Lower leg skin (tissue), 4 donors: Measurements from ENCODE around the gene CSF3. TPM values are rescaled to one million over a fixed set of nuclear protein-coding genes. Genes with fewer than 3 reads are reported as not detected.

Source experiments
- DNase-seq, 2 donors: peaks; one replicate each; pipeline ENCODE4 v3.0.0-alpha.2; 2019; ENCODE audit warnings: low spot score in 2 of 2
- H3K4me3 ChIP-seq: fragments of 200-600 bp; sonication (generic); 2 replicates; pipeline ENCODE4 v1.5.1; 2017; ENCODE audit warnings: mild to moderate bottlenecking, low read depth; ENCODE audit not compliant: poor library complexity, severe bottlenecking
- CTCF ChIP-seq, 3 donors: fragments of 450-650 bp; IDR thresholded peaks; one replicate each; pipeline ENCODE4 v1.5.1; 2016; ENCODE audit warnings: antibody characterized with exemption in 3 of 3, mild to moderate bottlenecking in 3 of 3, moderate library complexity in 2 of 3
- POLR2A ChIP-seq, 2 donors: fragments of 450-650 bp; IDR thresholded peaks; one replicate each; pipeline ENCODE4 v1.6.1; 2016 to 2017; ENCODE audit warnings: antibody characterized with exemption in 2 of 2, mild to moderate bottlenecking in 1 of 2, moderate library complexity in 1 of 2
- WGBS, 2 donors: methylation state at CpG; one replicate each; pipeline ENCODE4 v1.1.5; 2018; 5-methylcytosine and 5-hydroxymethylcytosine counted together
- intact Hi-C: fragments of 100-400 bp; cut with DNase I; formaldehyde crosslinking; loops from one replicate; pipeline ENCODE4 v1.15.0; 2023; ENCODE audit warnings: low total_unique reads
- total RNA-seq, 4 donors: library from RNA; depleted of rRNA; stranded (reverse); fragments of >200 nt; gene quantifications; one replicate each; pipeline ENCODE4 v1.1.0, GENCODE V29; 2016

The CSF3 gene
- total RNA-seq, 4 donors from 2014 or later = 0.21 to 0.45 TPM; not detected in 2

- no peak overlapping the region for H3K4me3 ChIP-seq
- TF ChIP-seq POLR2A (IDR thresholded peaks at IDR 0.05) (no peak), CTCF (IDR thresholded peaks at IDR 0.05) (no peak)
- no peak for DNase-seq
- 93 to 94% methylated on average over 11 of the region's 11 CpGs for WGBS, 2 donors
- intact Hi-C loops = no loop called here
Observed at GRCh38 chr17:39994448-39994847, 20.8 kb upstream of the CSF3 start.

GRCh38 chr17:39995438-39995837, 19.8 kb upstream of the CSF3 start:
- 58 to 59% methylated on average over 6 of the region's 6 CpGs for WGBS, 2 donors
- H3K4me3 ChIP-seq = no peak overlapping the region
- peak in 1 of 2 donors; percentile 49 for DNase-seq
- TF ChIP-seq CTCF (IDR thresholded peaks at IDR 0.05) (no peak), POLR2A (IDR thresholded peaks at IDR 0.05) (no peak)
- intact Hi-C loops = no loop called here

- intact Hi-C loops = no loop called here
- no peak for DNase-seq
- no peak overlapping the region for H3K4me3 ChIP-seq
- WGBS, 2 donors = 71 to 78% methylated on average over 6 to 8 of the region's 8 CpGs
- TF ChIP-seq POLR2A (IDR thresholded peaks at IDR 0.05) (no peak), CTCF (IDR thresholded peaks at IDR 0.05) (no peak)
Observed at GRCh38 chr17:39996162-39996561, 19.1 kb upstream of the CSF3 start.

GRCh38 chr17:39996800-39997199, 18.4 kb upstream of the CSF3 start:
- WGBS, 2 donors = 40 to 50% methylated on average over 6 of the region's 6 CpGs
- intact Hi-C loops = no loop called here
- TF ChIP-seq CTCF (IDR thresholded peaks at IDR 0.05) (no peak), POLR2A (IDR thresholded peaks at IDR 0.05) (no peak)
- DNase-seq = peak in 1 of 2 donors; percentile 43
- H3K4me3 ChIP-seq = no peak overlapping the region

GRCh38 chr17:39997543-39997942, 17.7 kb upstream of the CSF3 start:
- no peak overlapping the region for H3K4me3 ChIP-seq
- intact Hi-C loops = no loop called here
- WGBS, 2 donors = 65 to 69% methylated on average over 3 to 4 of the region's 4 CpGs
- DNase-seq = no peak
- no peak for TF ChIP-seq POLR2A (IDR thresholded peaks at IDR 0.05)
- no peak for TF ChIP-seq CTCF (IDR thresholded peaks at IDR 0.05)

GRCh38 chr17:39999067-39999466, 16.2 kb upstream of the CSF3 start:
- TF ChIP-seq CTCF (IDR thresholded peaks at IDR 0.05) (no peak), POLR2A (IDR thresholded peaks at IDR 0.05) (no peak)
- intact Hi-C loops = no loop called here
- DNase-seq = no peak
- whole genome bisulfite sequencing, 2 donors = 77 to 78% methylated on average over 4 of the region's 4 CpGs
- H3K4me3 ChIP-seq = no peak overlapping the region
